GM19467 (cell line): Measurements from ENCODE around the gene PSMB5.

Experiments
- ATAC-seq: cut with Tn5 transposase; IDR thresholded peaks from one replicate; pipeline ENCODE4 v1.9.1; 2021; ENCODE audit warnings: mild to moderate bottlenecking, moderate library complexity; ENCODE audit not compliant: unreplicated experiment

PSMB5 gene

DNA sequence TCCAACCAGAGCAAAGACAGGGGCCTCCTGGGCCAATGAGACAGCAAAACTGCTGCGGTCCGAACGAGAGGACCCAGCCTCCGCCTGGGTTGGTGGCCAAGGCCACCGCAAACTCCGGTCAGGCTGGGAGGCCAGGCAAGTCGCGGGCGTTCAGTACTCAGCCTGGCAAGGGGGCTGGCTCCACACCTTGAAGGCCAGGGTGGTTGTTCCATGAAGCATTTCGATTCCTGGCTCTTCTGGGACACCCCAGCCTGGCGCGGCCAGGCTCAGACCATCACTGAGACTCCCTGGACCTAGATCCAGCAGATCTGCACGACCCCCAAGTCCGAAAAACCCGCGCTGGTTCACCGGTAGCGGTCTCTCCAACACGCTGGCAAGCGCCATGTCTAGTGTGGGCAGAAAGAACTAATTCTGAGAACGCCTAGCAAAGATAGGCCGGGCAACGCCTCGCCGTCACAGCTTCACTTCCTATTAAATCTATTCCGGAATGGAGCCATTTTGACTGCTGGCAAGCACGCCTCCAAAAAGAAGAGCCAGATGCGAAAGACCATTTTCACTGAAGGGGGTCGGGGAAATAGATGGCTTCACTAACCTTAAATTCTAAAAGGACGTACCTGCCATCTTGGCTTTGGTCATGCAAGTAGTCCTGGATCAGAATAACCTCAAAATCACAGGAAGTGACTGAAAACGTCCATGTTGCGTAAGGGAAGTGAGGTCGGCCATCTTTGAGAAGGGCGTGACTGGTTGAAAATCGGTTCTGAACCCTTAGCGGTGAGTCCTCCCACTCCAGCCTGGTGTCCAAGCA lies at the start of gene PSMB5:
Gene PSMB5 (minus strand): TSS at position 403 of the 805 bp plus-strand sequence. CDS start 19 bp downstream, at position 384.
- peak; percentile 88 for ATAC-seq

DNA sequence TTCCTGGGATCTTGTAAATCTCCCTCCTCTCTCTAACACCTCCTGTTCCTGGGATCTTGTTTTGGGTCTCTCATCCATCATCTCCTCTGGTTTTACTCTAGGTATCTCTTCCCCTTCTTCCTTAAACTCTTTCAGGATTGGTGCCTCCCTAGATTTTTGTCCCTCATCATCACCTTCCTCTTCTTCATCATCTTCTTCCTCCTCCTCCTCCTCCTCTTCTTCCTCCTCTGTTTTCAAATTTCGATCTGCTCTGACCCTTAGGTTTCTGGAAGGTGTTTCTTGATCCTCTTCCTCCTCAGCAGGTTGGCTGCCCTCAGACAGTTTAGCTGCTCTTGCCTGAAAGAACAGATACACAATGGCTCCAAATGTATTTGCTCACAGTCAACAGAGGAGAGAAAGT lies 45.8 kb upstream of the PSMB5 start:
- ATAC-seq: no peak

DNA sequence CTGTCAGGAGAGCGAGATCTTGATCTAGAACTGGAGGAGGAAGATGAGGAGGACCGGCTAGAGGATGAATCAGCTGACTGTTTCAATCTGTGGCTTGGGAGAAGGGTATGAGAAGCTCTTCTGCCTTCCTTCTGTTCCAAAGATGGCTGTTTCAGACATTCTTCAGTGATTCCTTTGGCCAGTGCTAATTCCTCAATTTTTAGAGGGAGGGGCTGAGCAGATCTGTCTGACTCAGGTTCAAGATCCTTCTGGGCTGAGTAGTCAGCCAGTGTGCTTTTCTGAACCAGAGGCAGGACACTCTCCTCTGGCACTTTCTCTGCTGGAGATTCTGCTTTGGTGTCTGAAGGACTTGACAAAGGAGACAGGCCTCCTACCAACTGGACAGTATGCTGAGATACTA lies 45.0 kb upstream of the PSMB5 start:
- ATAC-seq: no peak

DNA sequence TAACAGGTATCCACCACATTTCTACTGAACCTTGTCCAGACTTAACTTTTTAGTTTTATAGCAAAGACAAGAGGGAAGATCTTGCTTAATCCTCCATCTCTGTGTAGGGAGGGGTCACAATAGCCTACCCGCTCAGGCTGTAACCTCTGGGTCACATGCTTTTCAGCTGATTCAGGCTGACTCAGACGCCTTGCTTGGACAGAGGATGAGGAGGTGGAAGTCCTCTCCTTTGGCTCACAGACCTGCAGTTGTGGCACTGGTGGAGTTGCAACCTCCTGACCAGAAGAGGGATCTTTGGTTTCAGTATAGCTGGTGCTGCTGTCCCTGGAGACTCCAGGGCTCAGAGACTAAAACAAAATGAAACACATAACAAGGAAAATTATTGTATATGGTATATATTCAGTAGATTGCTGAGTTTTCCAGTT lies 44.0 kb upstream of the PSMB5 start:
- no peak for ATAC-seq

DNA sequence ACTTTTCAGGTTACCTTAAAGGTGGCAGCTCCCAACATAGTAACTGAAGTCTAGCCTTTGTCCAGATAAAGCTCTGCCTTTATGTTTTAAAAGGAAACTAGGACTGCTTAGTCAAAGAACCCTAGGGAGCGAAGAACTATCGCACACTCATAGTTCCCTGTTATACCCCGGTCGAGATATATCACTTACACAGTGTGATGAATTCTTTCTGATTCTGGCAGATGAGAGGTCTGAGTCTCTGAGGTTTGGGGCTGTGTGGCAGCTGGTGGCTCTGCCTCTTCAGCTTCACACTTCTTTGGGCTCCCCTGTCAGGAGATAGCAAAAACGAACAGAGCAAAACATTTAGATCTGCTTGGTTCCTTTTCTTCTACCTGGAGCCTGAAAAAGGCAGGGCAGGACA lies 43.3 kb upstream of the PSMB5 start:
- no peak for ATAC-seq

DNA sequence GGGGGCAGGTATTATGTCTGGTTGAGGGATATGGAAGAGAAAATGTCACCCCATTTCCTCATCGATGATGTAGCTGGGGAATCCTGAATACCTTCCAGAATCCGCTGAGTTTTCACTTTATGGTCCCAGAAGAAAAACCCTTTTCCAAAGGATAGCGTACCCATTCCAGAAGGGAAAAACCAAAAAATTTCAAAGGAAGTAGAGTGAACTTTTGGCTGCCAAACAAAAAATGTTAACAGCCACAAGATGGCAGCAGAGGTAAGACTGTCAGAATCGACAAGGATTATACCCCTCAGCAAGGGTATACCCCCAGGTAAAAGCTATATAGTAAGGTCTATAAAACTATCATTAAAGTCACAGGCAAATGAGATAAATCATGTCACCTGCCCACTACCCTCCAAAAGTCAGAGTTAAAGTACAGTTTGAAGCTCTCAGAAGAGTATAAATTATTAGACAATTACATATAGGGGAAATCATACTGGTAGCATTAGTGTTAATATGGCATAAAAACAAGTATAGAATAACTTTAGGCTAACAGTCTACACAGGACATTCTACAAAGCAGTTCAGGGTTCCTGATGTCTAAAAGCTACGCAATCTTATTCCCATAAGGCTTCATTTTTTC lies 42.2 kb upstream of the PSMB5 start:
- ATAC-seq: no peak

DNA sequence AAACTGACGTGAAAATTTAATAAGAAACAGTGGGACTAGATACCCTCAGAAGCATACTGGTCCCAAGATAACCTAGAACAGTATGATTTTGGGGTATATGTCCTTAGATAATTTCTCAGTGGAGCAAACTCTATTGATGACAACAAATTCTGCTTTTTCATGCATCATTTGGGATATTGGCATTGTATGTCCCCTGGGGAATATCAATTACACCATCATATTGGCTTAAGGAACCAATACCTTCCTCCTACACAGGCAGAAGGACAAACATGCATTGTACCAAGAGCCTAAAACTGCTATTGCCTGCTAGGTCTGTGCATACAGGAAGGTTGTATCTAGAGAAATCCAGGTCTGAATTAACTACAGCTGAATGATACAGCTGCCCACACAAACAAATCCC lies 40.2 kb upstream of the PSMB5 start:
- no peak for ATAC-seq

DNA sequence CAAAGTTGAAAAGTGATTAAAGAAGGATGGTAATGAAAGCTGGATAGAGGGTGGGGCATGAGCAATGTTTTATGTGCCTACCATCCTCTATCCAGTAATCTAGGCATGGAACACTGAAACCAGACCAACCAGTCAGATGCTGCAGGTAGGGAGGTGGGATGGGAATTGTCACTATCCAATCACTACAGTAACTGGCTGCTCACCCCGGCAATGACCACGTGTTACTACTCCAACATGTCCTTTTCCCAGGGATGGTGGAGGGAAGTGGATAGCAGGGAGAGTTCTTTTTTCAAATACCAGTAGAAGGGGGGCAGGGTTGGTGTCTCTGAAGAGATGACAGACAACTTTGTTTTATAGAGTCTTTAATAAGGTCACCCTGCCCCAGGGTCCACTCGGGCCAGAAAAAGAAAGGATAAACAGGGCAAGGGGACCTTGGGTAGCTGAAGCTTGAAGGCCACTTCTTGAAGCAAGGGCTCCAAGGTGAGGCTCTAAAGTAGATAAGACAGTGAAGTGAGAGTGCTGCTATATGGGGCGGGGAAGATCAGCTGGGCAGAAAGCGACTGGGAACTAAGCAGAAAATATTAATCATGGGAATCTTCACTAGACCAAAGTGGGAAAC lies 37.3 kb upstream of the PSMB5 start:
- ATAC-seq: no peak

DNA sequence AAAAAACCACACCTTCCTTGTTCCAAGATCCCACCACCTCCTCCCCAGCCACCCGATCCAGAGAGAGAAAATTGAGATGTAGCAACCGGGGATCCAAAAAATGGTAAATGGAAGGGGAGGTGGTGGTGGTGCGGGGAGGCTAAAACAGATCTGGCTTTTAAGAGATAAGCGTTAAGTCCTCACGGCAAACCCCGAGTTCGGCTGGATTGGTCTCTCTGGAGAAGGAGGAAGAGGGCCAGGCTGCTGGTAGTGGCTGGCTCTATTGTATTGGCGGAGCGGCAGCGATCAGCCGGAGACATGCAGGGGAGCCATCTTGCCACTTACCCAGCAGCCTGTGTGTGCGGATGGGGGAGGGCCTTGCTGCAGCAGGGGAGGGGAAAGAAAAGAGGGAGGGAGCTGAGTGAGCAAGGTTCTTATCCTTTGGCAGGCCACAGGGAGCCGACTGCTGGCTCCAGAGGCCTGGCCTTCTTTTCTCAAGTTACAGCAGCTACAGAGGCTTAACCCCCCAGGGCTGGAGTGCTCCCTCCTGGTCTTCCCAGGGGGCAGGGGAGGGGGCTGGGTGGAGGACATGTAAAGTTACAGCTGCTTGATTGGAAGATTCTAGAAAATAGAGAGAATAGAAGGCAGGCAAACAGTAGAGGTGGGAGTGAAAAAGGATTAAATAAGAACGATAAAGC lies 36.7 kb upstream of the PSMB5 start:
- peak; percentile 72 for ATAC-seq

DNA sequence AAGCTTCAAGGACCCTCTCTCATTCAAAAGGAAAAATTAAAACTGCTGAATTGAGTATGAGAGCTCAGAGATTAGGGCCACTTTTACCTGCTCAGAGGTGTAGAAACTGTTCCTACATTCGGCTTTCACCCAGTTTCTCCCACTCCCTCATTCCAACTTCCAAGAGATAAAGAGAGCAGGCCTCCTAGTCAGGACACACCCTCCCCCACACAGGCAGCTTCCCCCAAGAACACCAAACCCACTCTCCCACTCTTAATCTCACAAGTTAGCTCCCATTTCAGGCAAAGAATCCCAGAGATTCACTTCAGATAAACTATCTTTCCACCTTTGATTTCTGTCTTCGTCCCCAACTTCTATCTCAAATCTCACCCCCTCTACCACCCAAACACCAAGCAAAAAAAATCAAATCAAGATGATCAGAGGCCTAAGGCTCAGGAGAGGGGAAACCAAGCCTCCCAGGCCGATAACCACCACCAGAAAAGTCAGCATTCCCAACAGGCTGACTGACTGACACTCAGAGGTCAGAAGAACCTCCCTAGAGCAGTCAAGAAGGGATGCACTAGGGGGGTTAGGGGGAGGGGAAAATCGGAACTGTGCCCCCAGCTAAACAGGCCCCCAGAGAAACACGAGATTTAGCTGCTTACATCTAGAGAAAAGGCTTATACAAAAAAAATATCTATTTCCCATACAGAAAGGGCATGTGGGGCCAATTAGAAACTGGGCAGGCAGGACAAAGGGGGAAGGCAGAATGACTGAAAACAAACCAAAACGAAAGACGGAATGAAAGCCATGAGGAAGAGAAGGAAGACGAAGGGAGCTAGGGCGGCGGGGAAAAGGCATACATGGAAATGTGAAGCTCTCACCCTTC lies 35.8 kb upstream of the PSMB5 start:
- ATAC-seq: no peak

DNA sequence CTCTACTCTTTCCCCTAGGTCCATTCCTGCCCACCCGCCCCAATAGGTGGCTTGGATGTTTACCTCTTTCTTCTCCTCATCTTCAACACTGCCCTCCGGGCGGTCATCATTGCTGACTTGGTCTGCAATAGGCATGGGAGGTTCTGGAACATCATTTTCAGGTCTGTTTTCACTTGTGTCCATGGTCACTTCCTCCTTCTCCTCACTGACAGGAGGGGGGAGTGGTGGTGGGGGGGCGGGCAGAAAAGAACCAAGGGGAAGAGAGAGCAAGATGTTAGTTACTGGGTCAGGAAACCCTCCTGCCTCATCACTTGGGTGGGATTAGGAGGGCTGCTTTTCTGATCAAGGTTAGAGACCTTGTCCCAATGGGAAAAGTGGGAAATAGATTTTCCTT lies 34.7 kb upstream of the PSMB5 start:
- no peak for ATAC-seq

DNA sequence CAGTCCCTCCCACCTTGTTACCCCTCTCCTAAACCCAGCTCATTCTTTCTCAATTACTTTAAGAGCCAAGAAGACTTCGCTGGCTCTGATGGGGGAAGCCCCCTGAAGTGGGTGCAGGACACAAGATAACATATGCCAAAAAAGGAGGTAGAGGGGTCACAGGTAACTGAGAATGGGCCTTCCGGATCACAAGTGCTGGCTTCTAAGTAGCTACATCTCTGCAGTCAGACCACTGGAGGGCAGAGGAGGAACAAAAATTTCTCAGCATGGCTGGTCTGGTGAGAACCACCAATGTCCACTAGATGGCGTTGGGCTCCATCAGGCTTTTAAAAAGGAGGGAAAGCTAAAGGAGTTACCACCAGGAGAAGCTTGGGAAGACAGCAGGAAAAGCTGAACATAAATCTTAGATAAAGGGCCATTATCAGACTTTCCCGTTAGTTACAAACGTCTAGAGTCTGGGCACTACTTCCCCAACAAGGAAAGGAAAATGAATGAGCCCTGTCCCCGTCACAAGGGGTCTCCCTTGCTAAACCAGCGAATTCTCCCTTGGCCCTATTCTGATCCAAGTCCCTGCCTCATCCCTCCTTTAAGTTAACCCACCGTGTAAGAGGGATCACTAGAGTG lies 34.2 kb upstream of the PSMB5 start:
- ATAC-seq: peak; percentile 63

DNA sequence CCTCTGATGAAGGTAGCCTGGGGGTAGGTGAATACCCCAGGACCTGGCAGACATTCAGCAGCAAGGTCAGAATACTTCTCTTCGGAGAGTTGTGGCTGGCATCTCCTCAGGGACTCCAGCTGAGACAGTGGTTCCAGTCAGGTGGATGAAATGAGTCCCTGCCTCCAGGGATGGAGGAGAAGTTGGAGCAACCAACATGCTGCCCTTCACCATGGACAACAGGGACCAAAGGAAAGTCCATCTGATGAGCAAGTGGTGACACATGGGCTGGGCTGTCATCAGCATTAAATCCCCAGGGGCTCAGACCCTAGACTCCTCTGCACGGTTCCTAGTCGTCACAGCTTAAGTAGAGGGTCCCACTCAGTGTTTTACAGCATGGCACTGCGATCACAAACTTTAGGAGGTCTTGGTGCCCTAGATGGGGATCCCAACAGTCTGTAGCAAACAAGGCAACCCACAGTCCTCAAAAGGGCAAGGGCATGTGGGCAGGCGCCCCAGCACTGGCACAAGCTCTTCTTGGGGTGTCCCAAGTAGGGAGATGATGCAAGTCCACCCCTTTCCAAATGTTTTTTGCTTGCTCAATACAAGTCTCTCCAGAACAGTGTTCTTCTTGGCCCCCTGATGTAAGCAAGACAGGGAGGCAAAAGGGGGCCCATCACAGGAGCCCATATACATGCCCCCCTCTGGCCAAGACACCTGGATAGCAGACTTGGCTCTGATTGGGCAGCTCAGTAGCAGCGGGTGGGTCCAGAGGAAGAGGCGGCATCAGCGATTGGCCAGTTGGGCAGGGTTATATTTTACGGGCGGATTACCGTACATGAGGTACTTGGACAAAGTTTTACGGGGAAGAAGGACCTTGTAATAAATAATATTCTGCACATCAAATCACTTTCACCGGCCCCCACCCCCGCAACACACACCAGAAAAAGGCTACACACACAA lies 33.4 kb upstream of the PSMB5 start:
- ATAC-seq: no peak

DNA sequence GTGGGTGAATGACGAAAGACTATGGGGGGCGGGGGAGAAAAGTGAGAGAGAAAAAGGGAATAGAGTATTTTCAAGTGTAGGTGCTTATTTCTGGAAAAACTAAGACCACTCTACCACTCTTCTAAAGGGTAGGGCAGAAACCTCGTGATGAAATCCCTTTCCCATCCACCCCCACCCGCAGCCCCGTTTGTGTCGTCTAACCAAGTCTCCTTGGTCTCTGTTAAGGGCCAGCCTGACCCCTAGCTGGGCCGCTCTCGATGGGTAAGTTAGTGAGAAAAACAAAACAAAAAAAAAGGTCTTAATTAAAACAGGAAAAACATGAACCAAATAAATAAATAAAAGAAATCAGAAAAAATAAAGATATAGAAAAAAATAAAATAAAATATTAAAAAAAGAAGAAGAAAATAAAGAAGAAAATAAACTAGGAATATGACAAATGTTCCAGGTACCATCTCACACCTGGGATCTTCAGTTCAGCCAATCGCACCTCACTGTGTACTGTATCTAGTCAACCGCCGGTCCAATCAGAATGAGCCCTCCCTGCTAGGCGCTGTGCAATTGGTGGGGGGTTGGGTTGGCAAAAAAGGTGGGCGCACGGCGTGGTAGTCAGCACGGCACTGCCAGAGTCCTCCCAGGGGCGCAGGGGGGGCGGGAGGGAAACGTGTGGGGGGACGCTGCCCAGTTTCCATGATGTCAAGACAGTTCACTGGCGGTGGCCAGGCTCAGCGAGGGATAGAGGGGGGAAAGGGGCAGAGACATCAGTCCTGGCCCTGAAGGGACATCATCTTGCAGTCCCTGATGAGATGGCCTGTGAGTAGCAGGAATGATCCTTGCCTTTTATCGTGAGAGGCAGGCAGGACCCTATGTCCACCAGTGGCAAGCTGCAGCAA lies 32.4 kb upstream of the PSMB5 start:
- no peak for ATAC-seq

DNA sequence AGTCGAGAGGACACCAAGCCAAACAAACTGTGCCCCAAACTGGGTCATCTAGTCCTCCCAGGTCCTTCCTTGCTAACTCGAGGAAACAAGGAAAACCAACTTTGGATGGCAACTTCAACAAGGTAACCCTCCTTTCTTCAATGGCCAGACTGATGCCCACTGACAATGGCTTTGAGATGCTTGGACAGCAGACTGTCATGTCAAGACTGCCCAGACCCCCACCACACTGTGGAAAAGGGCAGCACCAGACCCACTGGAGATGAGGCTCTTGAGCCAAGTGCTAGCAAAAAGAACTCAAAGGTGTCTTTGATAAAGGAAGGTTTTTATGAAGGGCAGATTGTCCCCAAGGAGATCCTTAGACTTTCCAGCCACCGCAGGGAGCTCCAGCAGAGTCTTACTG lies 31.7 kb upstream of the PSMB5 start:
- no peak for ATAC-seq

DNA sequence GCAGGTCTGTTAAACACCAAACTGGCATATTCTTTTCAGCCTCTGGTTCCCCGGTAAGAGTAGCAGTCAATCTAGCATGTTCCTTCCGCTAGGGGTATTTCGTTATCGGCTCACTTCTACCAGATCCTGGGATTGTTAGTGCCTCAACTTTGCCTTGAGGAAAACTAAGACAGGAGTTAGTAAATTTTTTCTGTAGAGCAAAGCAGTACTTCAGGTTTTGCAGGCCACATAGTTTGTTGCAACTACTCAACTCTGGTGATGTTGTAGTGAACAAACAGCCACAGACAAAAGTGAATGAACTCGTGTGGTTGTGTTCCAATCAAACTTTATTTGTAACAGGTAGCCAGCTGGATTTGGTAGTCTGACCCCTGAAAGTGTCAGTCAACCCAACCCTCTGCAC lies 28.9 kb upstream of the PSMB5 start:
- no peak for ATAC-seq

DNA sequence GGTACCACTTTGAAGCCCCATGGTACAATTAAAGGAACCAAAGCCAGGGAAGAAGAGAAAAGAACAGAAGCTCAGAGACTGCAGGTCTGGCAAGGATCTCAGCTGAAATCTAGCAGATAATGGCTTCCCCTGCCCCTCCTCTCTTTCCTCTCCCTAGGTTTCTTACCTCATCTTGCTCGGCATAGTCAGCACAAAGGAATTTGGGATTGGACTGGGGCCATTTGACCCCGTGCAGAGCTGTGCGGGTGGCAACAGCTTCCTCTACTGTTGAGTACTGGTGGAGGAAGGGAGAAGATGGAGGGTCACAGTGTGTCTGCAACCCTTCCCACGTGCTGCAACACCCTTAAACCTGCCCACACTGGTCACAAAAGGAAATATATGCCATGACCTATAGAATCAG lies 27.3 kb upstream of the PSMB5 start:
- ATAC-seq: no peak
